Suprapubic skin (tissue), 4 donors: ENCODE data around the gene WNT6. TPM values are rescaled to one million over a fixed set of nuclear protein-coding genes. Genes with fewer than 3 reads are reported as not detected.
A peak's percentile ranks its signal among the peaks of the same experiment; 100 is the strongest.

Source experiments
- DNase-seq, 2 donors: peaks; one replicate each; pipeline ENCODE4 v3.0.0-alpha.2; 2019; ENCODE audit warnings: low spot score in 2 of 2
- H3K27ac ChIP-seq: fragments of 200-600 bp; sonication (generic); one replicate; pipeline ENCODE4 v1.5.1; 2019
- H3K27me3 ChIP-seq: fragments of 200-600 bp; sonication (generic); one replicate; pipeline ENCODE4 v1.5.1; 2019
- H3K36me3 ChIP-seq: fragments of 200-600 bp; sonication (generic); one replicate; pipeline ENCODE4 v1.5.1; 2019
- H3K4me1 ChIP-seq: fragments of 200-600 bp; sonication (generic); one replicate; pipeline ENCODE4 v1.5.1; 2019
- H3K4me3 ChIP-seq: fragments of 200-600 bp; sonication (generic); one replicate; pipeline ENCODE4 v1.5.1; 2019; ENCODE audit warnings: mild to moderate bottlenecking
- H3K9me3 ChIP-seq: fragments of 200-600 bp; sonication (generic); one replicate; pipeline ENCODE4 v1.5.1; 2019
- CTCF ChIP-seq, 2 donors: fragments of 200-600 bp in 1 of 2; fragments of 450-650 bp in 1 of 2; sonication (generic) in 1 of 2; IDR thresholded peaks; one replicate each; pipeline ENCODE4 v1.5.1; 2016 to 2019; ENCODE audit warnings: antibody characterized with exemption in 2 of 2, mild to moderate bottlenecking in 1 of 2, moderate library complexity in 1 of 2
- EP300 ChIP-seq: sonication (generic); formaldehyde crosslinking; IDR thresholded peaks from one replicate; pipeline ENCODE4 v1.6.1; 2017; ENCODE audit warnings: antibody characterized with exemption
- POLR2A ChIP-seq, 2 donors: fragments of 450-650 bp; IDR thresholded peaks; one replicate each; pipeline ENCODE4 v1.6.1; 2017; ENCODE audit warnings: antibody characterized with exemption in 2 of 2, mild to moderate bottlenecking in 2 of 2, moderate library complexity in 2 of 2
- POLR2AphosphoS5 ChIP-seq, 3 donors: sonication (generic); formaldehyde crosslinking; IDR thresholded peaks; one replicate each; pipeline ENCODE4 v1.6.1; 2017; ENCODE audit warnings: antibody characterized with exemption in 3 of 3
- WGBS: methylation state at CpG from one replicate; pipeline ENCODE4 v1.1.5; 2018; 5-methylcytosine and 5-hydroxymethylcytosine counted together
- total RNA-seq, 4 donors: library from RNA; depleted of rRNA; stranded (reverse); fragments of >200 nt; gene quantifications; one replicate each; pipeline ENCODE4 v1.1.0, GENCODE V29; 2016

The WNT6 gene
- total RNA-seq, 4 donors from 2014 or later: 1.4 to 3.7 (median 2.3) TPM

- TF ChIP-seq CTCF (IDR thresholded peaks at IDR 0.05): no peak
- no peak for TF ChIP-seq POLR2A (IDR thresholded peaks at IDR 0.05)
- TF ChIP-seq POLR2AphosphoS5 (IDR thresholded peaks at IDR 0.05): no peak
- TF ChIP-seq EP300: no peak
- no peak for DNase-seq
- Histone ChIP-seq H3K4me1 (peaks cover 33% of the 10 kb centered on the region), H3K27ac (no peak overlapping the region), H3K36me3 (no peaks in the 10 kb centered on the region), H3K9me3 (no peaks in the 10 kb centered on the region), H3K4me3 (no peak overlapping the region), H3K27me3 (no peaks in the 10 kb centered on the region)
- WGBS: 90% methylated on average over 4 of the region's 4 CpGs
These were observed 31.2 kb upstream of the WNT6 start for GRCh38 chr2:218828477-218828778.

GRCh38 chr2:218829868-218830451 is 29.6 kb upstream of the WNT6 start:
- H3K27ac ChIP-seq: peak overlapping the region; percentile 6
- H3K9me3 ChIP-seq: no peaks in the 10 kb centered on the region
- H3K4me1 ChIP-seq: peaks cover 36% of the 10 kb centered on the region
- no peak for DNase-seq
- WGBS: 59% methylated on average over 6 of the region's 17 CpGs
- no peaks in the 10 kb centered on the region for H3K36me3 ChIP-seq
- TF ChIP-seq POLR2AphosphoS5 (IDR thresholded peaks at IDR 0.05): no peak
- no peak for TF ChIP-seq EP300
- TF ChIP-seq CTCF (IDR thresholded peaks at IDR 0.05): no peak
- TF ChIP-seq POLR2A (IDR thresholded peaks at IDR 0.05): no peak
- H3K4me3 ChIP-seq: no peak overlapping the region
- H3K27me3 ChIP-seq: no peaks in the 10 kb centered on the region

DNA sequence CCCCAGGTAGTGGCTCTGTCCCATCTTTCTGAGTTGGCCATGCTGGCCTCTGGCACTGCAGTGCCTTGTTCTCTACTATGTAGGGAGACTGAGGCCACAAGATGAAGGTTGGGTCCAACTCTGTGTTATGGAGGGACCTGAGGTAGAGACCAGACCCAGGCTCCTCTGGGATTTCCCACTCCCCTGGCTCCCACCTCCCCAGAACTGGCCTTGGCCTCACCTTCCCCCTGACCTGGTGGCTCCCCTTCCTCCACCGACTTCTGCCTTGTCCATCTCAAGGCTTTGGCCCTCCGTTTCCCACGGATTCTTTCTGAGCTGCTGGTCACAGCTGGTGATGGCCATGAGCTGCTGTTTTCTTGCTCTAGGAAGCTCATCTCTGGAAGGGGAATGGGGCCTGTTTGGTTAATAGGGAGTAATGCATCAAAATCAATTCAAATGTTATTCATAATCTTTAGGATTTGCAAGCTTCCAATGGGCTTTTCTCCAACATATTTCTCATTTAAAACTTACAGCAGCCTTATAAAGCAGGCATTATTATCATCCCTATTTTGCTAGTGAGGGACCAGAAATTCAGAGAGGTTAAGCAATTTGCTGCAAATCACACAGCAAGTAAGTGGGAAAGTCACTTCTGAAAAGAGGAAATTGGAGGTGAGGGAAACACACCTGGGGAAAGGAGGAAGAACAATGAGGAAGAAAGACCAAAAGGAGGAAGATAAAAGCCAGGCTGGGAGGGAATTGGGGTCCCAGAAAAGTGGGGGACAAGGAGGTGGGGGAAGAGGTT is 28.9 kb upstream of the WNT6 start:
- TF ChIP-seq EP300 (no peak), POLR2AphosphoS5 (IDR thresholded peaks at IDR 0.05) (no peak), POLR2A (IDR thresholded peaks at IDR 0.05) (no peak), CTCF (IDR thresholded peaks at IDR 0.05) (no peak)
- no peaks in the 10 kb centered on the region for H3K9me3 ChIP-seq
- H3K4me1 ChIP-seq: peaks cover 36% of the 10 kb centered on the region
- H3K4me3 ChIP-seq: no peak overlapping the region
- DNase-seq: no peak
- H3K36me3 ChIP-seq: no peaks in the 10 kb centered on the region
- H3K27me3 ChIP-seq: no peaks in the 10 kb centered on the region
- H3K27ac ChIP-seq: peak overlapping the region; percentile 82
- WGBS: 84% methylated on average over 3 of the region's 3 CpGs

GRCh38 chr2:218831378-218831990 is 28.1 kb upstream of the WNT6 start, which contains the start of gene PRKAG3:
Gene PRKAG3 (minus strand): TSS chr2:218831803.
- no peak within 1 kb of the TSS for H3K4me3 ChIP-seq
- DNase-seq: no peak
- H3K9me3 ChIP-seq: no peaks in the 10 kb centered on the region
- peak within 1 kb of the TSS; percentile 82 for H3K27ac ChIP-seq
- no peaks in the 10 kb centered on the region for H3K27me3 ChIP-seq
- WGBS: 68% methylated on average over 15 of the region's 18 CpGs
- H3K4me1 ChIP-seq: peaks cover 36% of the 10 kb centered on the region
- TF ChIP-seq POLR2AphosphoS5 (IDR thresholded peaks at IDR 0.05) (no peak), POLR2A (IDR thresholded peaks at IDR 0.05) (no peak), EP300 (no peak), CTCF (IDR thresholded peaks at IDR 0.05) (no peak)
- no peaks in the 10 kb centered on the region for H3K36me3 ChIP-seq

DNA sequence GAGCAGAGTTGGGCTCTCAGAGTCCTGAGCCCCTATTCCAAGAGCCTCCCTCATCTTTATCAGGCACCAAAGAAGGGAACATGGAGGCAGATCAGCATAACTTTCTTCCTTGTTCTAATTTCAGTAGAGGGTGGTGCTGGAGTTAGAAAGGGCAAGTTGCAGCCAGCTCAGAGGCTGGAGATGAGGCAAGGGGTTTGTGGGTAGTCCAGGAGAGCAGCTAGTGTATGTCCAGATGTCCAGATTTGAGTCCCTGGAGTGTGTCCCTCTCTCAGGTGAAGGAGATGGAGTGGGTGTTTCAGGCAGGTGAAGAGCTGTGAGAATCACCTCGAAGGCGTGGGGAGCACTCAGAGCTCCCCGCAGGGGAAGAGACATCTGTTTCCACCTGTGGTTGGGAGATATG is 27.5 kb upstream of the WNT6 start:
- no peaks in the 10 kb centered on the region for H3K9me3 ChIP-seq
- H3K4me3 ChIP-seq: no peak overlapping the region
- peaks cover 36% of the 10 kb centered on the region for H3K4me1 ChIP-seq
- TF ChIP-seq POLR2A (IDR thresholded peaks at IDR 0.05) (no peak), EP300 (no peak), CTCF (IDR thresholded peaks at IDR 0.05) (no peak), POLR2AphosphoS5 (IDR thresholded peaks at IDR 0.05) (no peak)
- DNase-seq: no peak
- H3K27me3 ChIP-seq: no peaks in the 10 kb centered on the region
- H3K27ac ChIP-seq: peak overlapping the region; percentile 82
- WGBS: 86% methylated on average over 2 of the region's 3 CpGs
- no peaks in the 10 kb centered on the region for H3K36me3 ChIP-seq
